GM12865 (cell line): ENCODE measurements around the gene CELSR1.

ENCODE experiments used
- DNase-seq: peaks from one replicate; pipeline ENCODE4 v3.0.0; 2010; ENCODE audit warnings: low read depth
- H3K4me3 ChIP-seq: 2 replicates; pipeline ENCODE4 v1.5.1; 2011; ENCODE audit warnings: mild to moderate bottlenecking, low read depth, low read length, control low read depth
- TF ChIP-seq, protein P1 (sequence below): IDR thresholded peaks from 2 replicates; pipeline ENCODE4 v1.5.1; 2011; ENCODE audit warnings: low read length, control low read depth, low read depth, inconsistent platforms; ENCODE audit not compliant: insufficient read depth; ENCODE audit errors: missing control alignments

CELSR1 gene

DNA sequence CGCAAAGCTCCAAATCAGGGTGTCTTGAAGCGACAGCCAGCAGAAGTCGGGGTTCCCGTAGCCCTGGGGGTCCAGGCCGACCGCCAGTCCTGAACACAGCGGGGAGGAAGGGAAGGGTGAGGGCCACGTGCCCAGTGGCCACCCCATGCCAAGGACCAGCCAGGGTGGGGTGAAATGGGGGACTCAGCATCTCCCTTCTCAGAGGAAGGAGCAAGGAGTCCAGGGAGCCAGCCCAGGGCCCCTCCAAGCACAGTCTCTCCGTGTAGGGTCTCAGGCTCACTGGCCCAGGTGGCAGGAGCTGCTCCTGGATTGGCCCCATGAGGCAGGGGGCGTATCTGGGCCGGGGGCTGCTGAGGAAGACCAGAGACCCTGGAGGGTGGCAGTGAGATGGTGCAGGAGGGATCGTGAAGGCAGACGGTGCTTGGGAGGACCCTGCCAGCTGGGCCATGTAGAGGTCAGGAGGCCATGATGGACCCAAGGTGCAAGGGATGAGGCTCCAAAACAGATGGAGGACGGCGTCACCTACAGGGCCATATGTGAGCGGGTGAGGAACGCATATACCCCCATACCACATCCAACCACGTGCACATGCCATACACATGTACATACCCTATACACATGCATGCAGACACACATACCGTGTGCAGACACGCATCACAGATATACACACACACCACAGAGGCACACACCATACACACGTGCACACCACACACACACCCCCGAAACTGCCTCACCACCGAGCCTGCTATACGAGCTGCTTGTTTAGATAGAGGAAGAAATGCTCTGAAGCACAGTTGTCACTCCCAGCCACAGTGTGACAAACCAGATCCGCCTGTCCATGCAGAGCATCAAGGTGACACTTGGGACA, 167.5 kb downstream of the CELSR1 start:
- TF ChIP-seq, protein P1, sequence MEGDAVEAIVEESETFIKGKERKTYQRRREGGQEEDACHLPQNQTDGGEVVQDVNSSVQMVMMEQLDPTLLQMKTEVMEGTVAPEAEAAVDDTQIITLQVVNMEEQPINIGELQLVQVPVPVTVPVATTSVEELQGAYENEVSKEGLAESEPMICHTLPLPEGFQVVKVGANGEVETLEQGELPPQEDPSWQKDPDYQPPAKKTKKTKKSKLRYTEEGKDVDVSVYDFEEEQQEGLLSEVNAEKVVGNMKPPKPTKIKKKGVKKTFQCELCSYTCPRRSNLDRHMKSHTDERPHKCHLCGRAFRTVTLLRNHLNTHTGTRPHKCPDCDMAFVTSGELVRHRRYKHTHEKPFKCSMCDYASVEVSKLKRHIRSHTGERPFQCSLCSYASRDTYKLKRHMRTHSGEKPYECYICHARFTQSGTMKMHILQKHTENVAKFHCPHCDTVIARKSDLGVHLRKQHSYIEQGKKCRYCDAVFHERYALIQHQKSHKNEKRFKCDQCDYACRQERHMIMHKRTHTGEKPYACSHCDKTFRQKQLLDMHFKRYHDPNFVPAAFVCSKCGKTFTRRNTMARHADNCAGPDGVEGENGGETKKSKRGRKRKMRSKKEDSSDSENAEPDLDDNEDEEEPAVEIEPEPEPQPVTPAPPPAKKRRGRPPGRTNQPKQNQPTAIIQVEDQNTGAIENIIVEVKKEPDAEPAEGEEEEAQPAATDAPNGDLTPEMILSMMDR: no peak
- no peak for DNase-seq
- no peak overlapping the region for H3K4me3 ChIP-seq

DNA sequence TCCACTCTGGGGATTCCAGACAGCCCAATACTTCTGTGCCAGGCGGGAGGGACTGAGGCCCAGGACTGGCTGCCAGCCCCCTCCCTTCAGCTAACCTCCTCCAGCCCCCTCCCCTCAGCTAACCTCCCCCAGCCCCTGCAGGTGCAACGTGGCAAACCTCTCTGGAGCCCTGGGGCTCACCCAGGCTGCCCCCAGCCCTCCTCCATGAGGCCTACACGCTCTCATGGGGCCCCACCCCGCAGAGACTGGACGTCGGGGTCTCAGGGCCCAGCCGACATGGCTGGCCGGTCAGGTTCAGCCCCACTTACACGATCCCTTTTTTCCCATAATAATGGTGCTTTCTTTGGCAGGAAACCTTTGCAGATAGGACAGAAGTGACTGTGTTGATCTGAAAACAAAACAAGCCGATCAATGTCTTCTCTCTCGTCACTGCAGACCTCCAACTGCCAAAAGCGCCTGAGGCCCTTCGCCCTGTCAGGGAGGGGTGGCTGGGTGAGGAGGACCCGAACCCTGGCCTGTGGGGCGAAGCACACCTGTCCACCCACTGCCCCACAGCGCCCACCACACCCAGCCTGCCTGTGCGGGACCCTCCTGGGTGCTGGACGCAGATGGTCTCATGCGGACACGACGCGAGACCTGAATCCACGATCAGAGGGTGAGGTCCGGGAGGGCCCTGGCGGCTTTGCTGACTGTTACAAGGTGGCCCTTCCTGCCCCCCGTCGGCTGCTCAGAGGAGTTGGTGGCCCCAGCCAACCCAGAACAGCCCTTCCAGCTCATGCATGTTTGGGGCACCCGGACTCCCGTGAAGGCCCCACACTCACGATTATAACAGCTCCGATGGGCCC, 168.3 kb downstream of the CELSR1 start:
- H3K4me3 ChIP-seq: no peak overlapping the region

DNA sequence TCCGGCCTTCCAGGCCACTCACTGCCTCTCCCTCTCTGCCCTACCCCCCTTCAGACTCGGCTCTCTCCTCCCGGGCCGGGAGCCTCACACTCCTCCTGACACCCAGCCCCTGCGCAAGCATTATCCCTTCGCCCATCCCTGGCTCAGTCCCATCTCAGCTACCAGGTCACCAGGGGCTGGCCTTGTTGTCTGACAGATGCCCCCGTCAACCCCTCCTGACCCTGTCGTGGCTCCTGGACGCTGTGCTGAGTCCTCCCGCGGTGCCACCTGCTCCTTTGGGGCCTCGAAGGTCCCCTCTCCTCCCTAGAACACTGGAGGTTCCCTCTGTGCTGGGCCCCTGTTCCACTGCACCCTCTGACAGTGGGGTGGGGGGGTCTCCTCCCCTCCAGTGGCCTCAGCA, 169.0 kb downstream of the CELSR1 start:
- no peak for DNase-seq
- no peak overlapping the region for H3K4me3 ChIP-seq
- TF ChIP-seq, protein P1: no peak

More for the DNA sequence above, 168.3 kb downstream of the CELSR1 start:
- TF ChIP-seq, protein P1: no peak
- no peak for DNase-seq

DNA sequence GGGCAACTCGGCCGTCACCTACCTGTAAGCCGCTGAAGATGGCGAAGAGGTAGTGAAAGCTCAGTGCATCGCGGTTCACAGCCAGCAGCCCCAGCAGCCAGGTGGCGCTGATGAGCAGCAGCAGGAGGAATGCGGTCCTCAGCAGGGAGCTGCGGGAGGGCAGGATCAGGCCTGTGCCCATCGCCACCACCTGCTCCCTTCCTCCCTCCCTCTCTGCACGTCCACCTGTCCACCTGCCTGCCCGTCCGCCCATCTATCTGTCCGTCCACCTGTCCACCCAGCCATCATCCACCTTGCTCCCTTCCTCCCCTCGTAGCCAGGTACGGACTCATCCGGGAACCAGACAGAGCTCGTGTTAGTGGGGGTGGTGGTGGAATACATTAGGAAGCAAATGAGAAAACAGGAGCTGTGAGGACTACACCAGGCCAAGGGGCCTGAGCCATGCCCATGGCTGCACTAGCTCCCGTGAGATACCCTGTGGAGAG, 169.7 kb downstream of the CELSR1 start:
- no peak overlapping the region for H3K4me3 ChIP-seq
- peak; percentile 72 for DNase-seq
- TF ChIP-seq, protein P1: peak; percentile 99

DNA sequence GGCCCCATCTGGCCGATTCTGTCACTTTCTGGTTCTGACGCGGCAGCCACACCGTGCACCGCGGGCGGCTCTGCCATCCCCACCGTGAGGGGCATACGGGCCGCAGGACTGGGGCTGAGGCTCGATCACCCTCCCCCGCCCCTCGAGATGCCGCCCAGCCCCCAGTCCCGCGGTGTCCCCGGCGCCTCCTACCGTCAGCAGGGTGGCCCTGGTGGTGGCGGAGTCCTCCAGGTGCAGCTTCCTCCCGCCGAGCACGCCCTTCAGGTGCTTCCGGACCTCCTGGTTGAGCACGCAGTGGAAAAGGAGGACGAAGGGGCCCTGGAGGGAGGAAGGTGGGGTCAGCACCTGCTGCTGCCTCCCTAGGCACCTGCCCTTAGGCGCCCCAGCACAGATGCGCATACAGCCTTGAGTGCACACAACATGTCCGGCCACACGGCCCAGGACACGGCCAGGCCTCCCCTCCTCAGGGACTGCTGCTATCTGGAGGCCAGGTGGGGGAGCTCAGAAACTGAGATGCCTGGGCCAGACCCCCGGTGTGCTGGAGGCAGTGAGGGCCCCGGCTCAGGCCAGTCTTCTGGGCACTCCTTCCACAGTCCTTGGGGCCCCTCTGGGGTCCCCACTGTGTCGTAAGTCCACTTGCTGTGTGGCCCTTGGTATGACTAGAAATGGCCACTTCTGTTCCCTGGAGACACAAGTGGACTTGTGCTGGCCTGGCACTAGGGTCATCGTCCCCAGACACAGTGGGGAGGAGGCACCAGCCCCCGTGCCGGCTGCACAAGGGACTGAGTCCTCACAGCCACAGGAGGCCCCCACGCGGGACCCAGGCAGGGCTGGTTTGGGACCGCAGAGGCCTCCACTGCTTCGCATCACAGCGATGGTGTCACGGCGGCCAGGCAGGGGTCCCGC, 170.4 kb downstream of the CELSR1 start:
- peak; percentile 25 for DNase-seq
- TF ChIP-seq, protein P1: no peak
- no peak overlapping the region for H3K4me3 ChIP-seq

DNA sequence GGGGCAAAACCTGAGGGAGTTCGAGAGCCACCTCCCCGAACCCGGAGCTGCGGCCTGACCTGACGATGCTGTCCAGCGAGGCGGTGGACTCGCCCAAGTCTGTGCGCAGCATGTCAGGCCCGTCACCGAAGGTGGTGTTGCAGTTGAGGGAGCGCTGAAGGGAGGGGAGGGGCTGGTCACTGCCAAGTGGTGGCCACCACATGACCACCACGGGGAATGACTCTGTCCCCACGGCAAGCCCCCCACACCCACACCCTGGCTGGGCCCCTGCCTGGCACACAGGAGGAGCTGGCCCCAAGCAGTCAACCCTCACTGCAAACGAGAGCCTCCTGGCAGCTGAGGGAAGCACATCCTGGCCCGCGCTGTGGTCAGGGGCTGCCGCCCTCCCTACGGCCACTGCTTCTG, 171.1 kb downstream of the CELSR1 start:
- DNase-seq: no peak
- no peak overlapping the region for H3K4me3 ChIP-seq
- TF ChIP-seq, protein P1: no peak
